Activated CD4-positive, alpha-beta T cell treated with anti-CD3 and anti-CD28 coated beads, Interleukin-2, amount 50 U/mL, for 1 hour (primary cell): ENCODE results near the gene MAML3.
"Not testable (repeated sequence)": the region's sequence is repeated elsewhere in the genome, so short reads cannot be mapped to it uniquely, and the experiment has no call there.

ENCODE experiments used
- DNase-seq: peaks from one replicate; pipeline ENCODE4 v3.0.0-alpha.2; 2020

Gene MAML3

DNA sequence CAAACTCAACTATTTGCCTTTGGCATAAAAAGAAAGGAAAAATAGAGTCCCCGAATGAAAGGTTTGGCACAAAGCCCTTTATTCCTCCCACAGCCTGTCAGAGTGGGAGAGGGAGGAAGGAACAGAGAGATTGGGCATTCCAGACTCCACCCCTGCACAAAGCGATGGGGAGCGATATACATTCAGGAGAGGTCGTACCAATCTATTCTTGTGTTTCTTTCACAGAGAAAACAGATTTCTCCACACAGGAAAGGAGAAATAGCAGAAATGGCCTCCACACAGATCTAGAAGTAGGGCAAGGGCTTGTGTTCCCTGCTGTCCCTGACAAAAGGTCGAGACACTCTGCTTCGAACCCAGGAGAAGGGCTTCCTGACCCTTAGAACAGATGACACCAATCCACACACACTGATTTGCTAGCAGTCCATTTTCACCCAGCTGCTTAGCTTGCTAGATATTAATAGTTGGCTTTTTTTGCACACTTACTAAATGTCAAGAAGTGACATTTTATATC is 197.4 kb downstream of the MAML3 start:
- DNase-seq: no peak

- DNase-seq: no peak
These were observed 198.4 kb downstream of the MAML3 start for GRCh38 chr4:139955600-139955999.

- DNase-seq: no peak
These were observed 199.5 kb downstream of the MAML3 start for GRCh38 chr4:139954512-139954911.

- DNase-seq: no peak
These were observed 203.0 kb downstream of the MAML3 start for GRCh38 chr4:139951021-139951420.

- DNase-seq: no peak
These were observed 203.4 kb downstream of the MAML3 start for GRCh38 chr4:139950568-139950967.

GRCh38 chr4:139944916-139945315 is 209.1 kb downstream of the MAML3 start:
- not testable (repeated sequence) for DNase-seq

DNA sequence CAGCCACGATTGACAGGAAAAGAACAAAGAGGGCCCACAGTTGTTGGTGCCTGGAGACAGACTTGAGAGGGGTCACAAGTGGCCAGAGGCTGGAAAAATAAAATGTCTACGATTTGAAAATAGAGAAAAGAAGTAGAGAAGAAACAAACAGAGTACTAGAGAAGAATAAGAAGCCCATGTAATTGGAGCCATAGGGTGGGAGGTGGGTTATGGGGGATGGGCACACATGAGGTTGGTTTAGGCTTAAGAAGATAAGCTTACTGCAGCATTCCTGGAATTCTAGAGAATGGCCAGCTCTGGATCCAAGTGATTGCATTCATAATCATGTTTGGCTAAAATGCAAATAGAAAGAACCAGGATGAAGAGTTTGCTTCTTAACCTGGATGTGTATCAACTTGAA is 210.7 kb downstream of the MAML3 start:
- DNase-seq: no peak

- no peak for DNase-seq
These were observed 211.7 kb downstream of the MAML3 start for GRCh38 chr4:139942241-139942640.

- no peak for DNase-seq
These were observed 213.4 kb downstream of the MAML3 start for GRCh38 chr4:139940600-139940999.

GRCh38 chr4:139938414-139938813 is 215.6 kb downstream of the MAML3 start:
- DNase-seq: no peak

GRCh38 chr4:139935911-139936310 is 218.1 kb downstream of the MAML3 start:
- DNase-seq: no peak

DNA sequence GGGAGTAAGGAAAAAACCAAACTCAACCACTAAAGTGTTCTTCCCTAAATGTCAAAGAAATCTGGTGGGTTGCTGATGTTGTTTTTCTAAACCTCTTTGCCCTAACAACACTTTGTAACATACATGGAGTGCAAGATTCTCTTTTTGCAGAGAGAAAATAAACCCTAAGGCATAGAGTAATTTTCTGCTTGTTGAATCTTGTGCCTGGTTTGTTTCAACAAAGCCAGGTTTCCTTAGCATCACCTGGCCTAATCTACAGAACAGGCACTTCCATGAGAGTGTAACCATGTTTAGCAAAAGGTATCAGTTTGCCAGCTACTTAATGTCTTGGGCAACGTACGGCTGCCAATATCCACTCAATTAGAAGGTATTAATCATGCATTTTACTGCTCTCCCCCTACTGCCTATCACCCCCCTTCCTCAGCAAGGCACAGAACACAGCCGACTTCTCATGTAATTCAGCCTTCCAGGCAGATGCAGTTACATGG is 219.2 kb downstream of the MAML3 start:
- DNase-seq: no peak

DNA sequence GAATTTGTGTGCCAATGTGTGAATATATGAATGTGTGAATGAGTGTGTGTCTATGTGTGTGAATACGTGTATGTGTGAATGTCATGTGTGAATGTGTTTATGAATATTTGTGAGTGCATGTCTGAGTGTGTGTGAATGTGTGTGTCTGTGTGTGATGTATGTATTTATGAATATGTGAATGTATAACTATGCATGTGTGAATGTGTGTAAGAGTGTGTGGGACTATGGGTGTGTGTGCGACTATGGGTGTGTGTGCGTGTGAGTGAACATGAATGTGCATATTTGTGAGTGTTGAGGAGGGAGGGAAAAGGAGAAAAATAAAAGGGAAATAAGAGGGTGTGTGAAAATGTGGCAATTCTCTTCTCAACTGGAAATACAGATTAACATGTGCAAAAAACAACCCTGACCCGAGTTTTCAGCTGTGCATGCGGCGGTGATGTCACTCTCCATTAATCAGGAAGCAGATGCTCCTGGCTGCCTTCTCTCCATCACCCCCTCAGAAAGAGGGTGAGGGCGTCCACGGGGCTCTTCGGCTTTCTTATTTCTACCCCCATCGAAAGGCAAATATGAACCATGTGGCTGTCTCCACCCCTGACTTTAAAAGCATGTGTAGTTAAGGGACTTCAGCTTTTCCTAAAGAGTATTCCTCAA is 219.8 kb downstream of the MAML3 start:
- no peak for DNase-seq

- DNase-seq: no peak
These were observed 220.4 kb downstream of the MAML3 start for GRCh38 chr4:139933541-139933940.

DNA sequence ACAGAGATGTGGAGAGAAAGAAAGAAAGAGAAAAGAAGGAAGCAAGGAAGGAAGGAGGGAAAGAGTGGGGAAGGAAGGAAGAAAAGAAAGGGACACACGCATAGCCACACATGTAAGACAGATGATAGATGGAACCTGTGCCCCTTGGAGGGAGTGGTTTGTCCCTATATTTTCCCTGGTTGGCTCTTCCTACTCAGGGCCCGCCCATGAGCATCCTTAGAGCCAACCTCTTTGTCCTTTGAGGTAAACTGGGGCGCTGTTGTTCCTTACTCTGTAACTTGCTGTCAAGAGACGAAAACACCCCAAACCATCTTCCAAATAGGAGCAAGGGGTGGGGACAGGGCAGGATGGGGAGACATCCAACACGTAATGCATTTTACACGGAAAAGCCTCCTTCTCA is 220.9 kb downstream of the MAML3 start:
- no peak for DNase-seq

GRCh38 chr4:139924782-139925181 is 229.2 kb downstream of the MAML3 start:
- no peak for DNase-seq

DNA sequence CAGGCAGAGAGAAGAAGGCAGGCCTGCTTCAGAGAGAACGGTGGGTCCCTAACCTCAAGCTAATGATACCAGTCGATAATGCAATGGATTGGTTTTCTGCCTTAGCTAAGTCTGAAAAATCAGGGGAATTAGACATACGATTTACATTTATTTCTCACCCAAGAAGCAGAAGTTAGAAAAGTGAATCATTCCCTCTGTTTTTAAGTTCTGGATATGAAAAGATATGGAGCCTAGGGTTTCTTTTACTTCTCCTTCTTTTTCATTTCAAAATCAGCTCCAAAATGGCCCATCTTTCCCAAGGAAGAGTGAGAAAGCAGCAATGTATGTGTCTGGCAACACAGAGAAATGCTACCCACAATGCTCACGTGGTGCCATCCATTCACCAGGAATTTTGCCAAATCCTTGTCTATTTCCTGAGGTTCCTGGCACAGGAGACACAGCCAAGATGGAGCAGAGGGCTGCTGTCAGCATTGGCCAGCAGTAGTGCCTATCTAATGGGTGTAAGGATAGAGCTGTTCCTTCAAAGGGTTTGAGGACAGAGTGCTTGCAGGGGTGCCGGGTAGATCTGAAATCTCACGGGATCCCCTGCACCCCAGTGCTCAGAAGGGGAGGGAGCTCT is 231.5 kb downstream of the MAML3 start:
- no peak for DNase-seq

DNA sequence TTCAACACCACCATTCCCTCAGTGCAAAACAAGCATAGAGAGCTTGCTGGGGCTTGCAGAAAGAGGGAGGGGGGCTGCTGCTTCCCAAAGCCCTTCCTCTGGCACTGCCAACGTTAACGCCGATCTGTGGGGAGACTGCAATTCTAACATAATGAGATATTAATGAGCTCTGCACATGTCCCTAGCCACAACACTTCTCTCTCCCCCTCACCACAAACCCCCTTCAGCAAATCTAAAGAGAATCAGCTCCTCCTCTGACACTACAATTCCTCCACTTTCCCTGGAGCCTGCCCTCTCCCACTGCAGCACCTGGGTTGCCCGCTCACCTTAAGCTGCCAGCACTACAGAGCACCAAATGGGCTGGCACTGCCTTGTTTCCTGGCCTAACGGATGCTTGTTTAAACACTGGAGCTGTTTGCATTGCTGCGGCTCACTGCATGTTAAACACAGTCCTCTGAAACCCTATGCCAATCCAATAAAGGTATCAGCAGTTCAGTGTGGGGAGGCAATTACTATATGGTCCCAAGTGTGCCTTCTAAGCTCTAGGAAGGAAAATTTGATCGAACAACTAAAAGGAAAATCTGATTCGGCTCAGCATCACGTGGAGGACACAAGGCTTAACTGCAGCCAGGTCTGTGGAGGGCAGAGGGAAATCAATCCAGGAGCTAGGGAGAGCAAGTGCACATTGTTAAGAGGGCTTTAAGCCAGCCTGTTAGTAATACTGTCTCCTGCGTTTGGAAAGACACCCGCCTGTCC is 232.4 kb downstream of the MAML3 start:
- no peak for DNase-seq

- no peak for DNase-seq
These were observed 233.4 kb downstream of the MAML3 start for GRCh38 chr4:139920486-139921002.

DNA sequence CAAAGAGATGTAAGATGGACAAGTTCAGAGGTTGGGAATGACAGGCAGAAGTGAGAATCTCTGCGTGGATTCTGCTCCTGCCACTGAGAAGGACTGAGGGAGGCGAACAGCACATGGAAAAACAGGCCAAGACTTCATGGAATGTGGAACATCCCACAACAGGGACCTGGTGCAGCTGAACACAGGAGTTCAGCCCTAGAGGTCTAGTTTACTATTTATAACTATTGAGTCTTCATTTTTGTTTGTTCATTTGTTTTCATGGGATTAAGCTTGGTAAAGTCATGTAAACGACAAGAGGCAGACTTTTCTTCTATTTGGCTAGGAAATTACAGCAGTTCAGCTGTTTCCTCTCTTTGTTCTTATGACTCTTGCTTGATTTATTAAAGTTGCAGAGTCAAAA is 234.5 kb downstream of the MAML3 start:
- DNase-seq: no peak

- DNase-seq: no peak
These were observed 235.0 kb downstream of the MAML3 start for GRCh38 chr4:139919004-139919403.

- no peak for DNase-seq
These were observed 235.4 kb downstream of the MAML3 start for GRCh38 chr4:139918591-139918990.

DNA sequence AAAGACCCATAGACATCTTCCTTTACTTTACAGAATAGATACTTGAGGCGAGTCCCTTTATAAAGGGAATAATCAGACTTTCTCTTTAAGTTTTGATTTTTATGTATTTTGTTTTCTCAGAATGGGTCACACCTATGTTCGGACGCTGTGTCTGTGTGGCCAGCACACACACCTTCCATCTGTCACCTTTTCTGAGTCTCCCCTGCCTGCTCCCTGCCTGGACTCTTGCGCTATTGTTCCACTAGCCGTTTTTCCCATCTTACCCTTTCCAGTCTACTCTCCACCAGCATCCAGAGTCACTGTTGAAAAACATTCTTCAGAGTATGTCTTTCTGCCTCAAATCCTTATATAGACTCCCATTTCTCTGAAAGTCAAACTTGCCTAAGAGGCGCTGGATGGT is 236.1 kb downstream of the MAML3 start:
- DNase-seq: no peak

GRCh38 chr4:139916041-139916440 is 237.9 kb downstream of the MAML3 start:
- DNase-seq: no peak
